ENCODE results near the gene CCNT2.

Gene CCNT2

GRCh38 chr2:134985061-134985460, 66.4 kb downstream of the CCNT2 start:
- Histone ChIP-seq H3K4me3 (ENCODE audit: low read depth, low read length) (no peak overlapping the region), H3K4me1 (ENCODE audit: control insufficient read depth, insufficient read depth, low read length) (no peaks in the 10 kb centered on the region), H3K9me3 (ENCODE audit: control insufficient read depth, insufficient read depth, low read length) (no peaks in the 10 kb centered on the region), H3K27me3 (ENCODE audit: control insufficient read depth, insufficient read depth, low read length) (no peaks in the 10 kb centered on the region), H3K36me3 (ENCODE audit: control insufficient read depth, insufficient read depth, low read length) (no peaks in the 10 kb centered on the region), H3K9ac (ENCODE audit: low read depth, low read length) (no peak overlapping the region)

GRCh38 chr2:134988994-134989605, 70.5 kb downstream of the CCNT2 start:
- H3K36me3 ChIP-seq (ENCODE audit: control insufficient read depth, insufficient read depth, low read length), result no peaks in the 10 kb centered on the region

GRCh38 chr2:134999521-134999920, 80.9 kb downstream of the CCNT2 start:
- H3K36me3 ChIP-seq (ENCODE audit: control insufficient read depth, insufficient read depth, low read length), result no peaks in the 10 kb centered on the region
- H3K27me3 ChIP-seq (ENCODE audit: control insufficient read depth, insufficient read depth, low read length), result peaks cover 2% of the 10 kb centered on the region
- no peaks in the 10 kb centered on the region for H3K4me1 ChIP-seq (ENCODE audit: control insufficient read depth, insufficient read depth, low read length)
- H3K4me3 ChIP-seq (ENCODE audit: low read depth, low read length), result no peak overlapping the region
- no peak overlapping the region for H3K9ac ChIP-seq (ENCODE audit: low read depth, low read length)
- no peaks in the 10 kb centered on the region for H3K9me3 ChIP-seq (ENCODE audit: control insufficient read depth, insufficient read depth, low read length)

More at GRCh38 chr2:134988994-134989605, 70.5 kb downstream of the CCNT2 start:
- Histone ChIP-seq H3K9ac (ENCODE audit: low read depth, low read length) (no peak overlapping the region), H3K4me1 (ENCODE audit: control insufficient read depth, insufficient read depth, low read length) (no peaks in the 10 kb centered on the region), H3K27me3 (ENCODE audit: control insufficient read depth, insufficient read depth, low read length) (no peaks in the 10 kb centered on the region), H3K9me3 (ENCODE audit: control insufficient read depth, insufficient read depth, low read length) (no peaks in the 10 kb centered on the region), H3K4me3 (ENCODE audit: low read depth, low read length) (no peak overlapping the region)

GRCh38 chr2:135002836-135003235, 84.2 kb downstream of the CCNT2 start:
- Histone ChIP-seq H3K36me3 (ENCODE audit: control insufficient read depth, insufficient read depth, low read length) (no peaks in the 10 kb centered on the region), H3K4me3 (ENCODE audit: low read depth, low read length) (no peak overlapping the region), H3K9ac (ENCODE audit: low read depth, low read length) (no peak overlapping the region), H3K27me3 (ENCODE audit: control insufficient read depth, insufficient read depth, low read length) (peaks cover 6% of the 10 kb centered on the region), H3K9me3 (ENCODE audit: control insufficient read depth, insufficient read depth, low read length) (no peaks in the 10 kb centered on the region), H3K4me1 (ENCODE audit: control insufficient read depth, insufficient read depth, low read length) (peaks cover 3% of the 10 kb centered on the region)

GRCh38 chr2:135004005-135004746, 85.6 kb downstream of the CCNT2 start:
- H3K27me3 ChIP-seq (ENCODE audit: control insufficient read depth, insufficient read depth, low read length), result peaks cover 6% of the 10 kb centered on the region
- no peaks in the 10 kb centered on the region for H3K36me3 ChIP-seq (ENCODE audit: control insufficient read depth, insufficient read depth, low read length)
- no peaks in the 10 kb centered on the region for H3K9me3 ChIP-seq (ENCODE audit: control insufficient read depth, insufficient read depth, low read length)
- H3K9ac ChIP-seq (ENCODE audit: low read depth, low read length), result no peak overlapping the region
- no peak overlapping the region for H3K4me3 ChIP-seq (ENCODE audit: low read depth, low read length)
- peaks cover 3% of the 10 kb centered on the region for H3K4me1 ChIP-seq (ENCODE audit: control insufficient read depth, insufficient read depth, low read length)

- Histone ChIP-seq H3K36me3 (ENCODE audit: control insufficient read depth, insufficient read depth, low read length) (no peaks in the 10 kb centered on the region), H3K9me3 (ENCODE audit: control insufficient read depth, insufficient read depth, low read length) (no peaks in the 10 kb centered on the region), H3K4me1 (ENCODE audit: control insufficient read depth, insufficient read depth, low read length) (peaks cover 3% of the 10 kb centered on the region), H3K4me3 (ENCODE audit: low read depth, low read length) (no peak overlapping the region), H3K27me3 (ENCODE audit: control insufficient read depth, insufficient read depth, low read length) (peaks cover 6% of the 10 kb centered on the region), H3K9ac (ENCODE audit: low read depth, low read length) (no peak overlapping the region)
Observed at GRCh38 chr2:135005753-135006152, 87.1 kb downstream of the CCNT2 start.
